ENCODE results near the gene PRXL2B. TPM values are rescaled to one million over a fixed set of nuclear protein-coding genes. Genes with fewer than 3 reads are reported as not detected.

Gene PRXL2B
- total and polyA plus RNA-seq, 12 donors, result 16.9 to 64.0 (median 30.2) TPM

GRCh38 chr1:2591233-2591580 lies 4.6 kb downstream of the PRXL2B start:
- Histone ChIP-seq H3K36me3 (replicated peaks in 1 of 2) (no peaks in the 10 kb centered on the region), H3K4me3 (no peak overlapping the region), H3K27me3 (no peaks in the 10 kb centered on the region), H3K4me1 (replicated peaks in 1 of 2) (peaks cover 13 to 25% of the 10 kb centered on the region in 2 donors), H3K27ac (no peak overlapping the region), H3K9me3 (replicated peaks in 1 of 3) (no peaks in the 10 kb centered on the region)
- intact Hi-C loops (cut with DNase I), result loop anchor here in 1 of 2 donors (5.0 kb wide), 1 partner anchor 46 kb away; no protein-coding TSS in a partner anchor
- DNase-seq, result no peak
- TF ChIP-seq POLR2A (IDR thresholded peaks at IDR 0.05), result no peak
- no peak for TF ChIP-seq CTCF (IDR thresholded peaks at IDR 0.05)
- WGBS, 4 donors, result 86 to 91% (median 87%) methylated on average over 4 to 5 of the region's 5 CpGs

GRCh38 chr1:2591581-2592261 lies 5.1 kb downstream of the PRXL2B start:
- TF ChIP-seq CTCF (IDR thresholded peaks at IDR 0.05) (no peak), POLR2A (IDR thresholded peaks at IDR 0.05) (no peak)
- peak in 1 of 7 donors; percentile 5 for DNase-seq
- WGBS, 4 donors, result 88 to 100% (median 91%) methylated on average over 3 to 12 of the region's 12 CpGs
- Histone ChIP-seq H3K27me3 (no peaks in the 10 kb centered on the region), H3K4me3 (no peak overlapping the region), H3K9me3 (replicated peaks in 1 of 3) (no peaks in the 10 kb centered on the region), H3K27ac (no peak overlapping the region), H3K4me1 (replicated peaks in 1 of 2) (peaks cover 13 to 25% of the 10 kb centered on the region in 2 donors), H3K36me3 (replicated peaks in 1 of 2) (no peaks in the 10 kb centered on the region)
- intact Hi-C loops (cut with DNase I), result loop anchor here in 1 of 2 donors (5.0 kb wide), 1 partner anchor 46 kb away; no protein-coding TSS in a partner anchor

GRCh38 chr1:2592672-2593071 lies 6.1 kb downstream of the PRXL2B start:
- no peak for DNase-seq
- intact Hi-C loops (cut with DNase I), result loop anchor here in 1 of 2 donors (5.0 kb wide), 1 partner anchor 45 kb away; no protein-coding TSS in a partner anchor
- peaks cover 5 to 18% of the 10 kb centered on the region in 2 donors for H3K4me1 ChIP-seq (replicated peaks in 1 of 2)
- no peaks in the 10 kb centered on the region for H3K9me3 ChIP-seq (replicated peaks in 1 of 3)
- no peaks in the 10 kb centered on the region for H3K27me3 ChIP-seq
- H3K36me3 ChIP-seq (replicated peaks in 1 of 2), result no peaks in the 10 kb centered on the region
- TF ChIP-seq POLR2A (IDR thresholded peaks at IDR 0.05) (no peak), CTCF (IDR thresholded peaks at IDR 0.05) (no peak)
- WGBS, 4 donors, result 57 to 85% (median 59%) methylated on average over 10 to 15 of the region's 15 CpGs; no CpG with 5 or more reads in 1 of the 4 donors
- H3K4me3 ChIP-seq, result no peak overlapping the region
- H3K27ac ChIP-seq, result no peak overlapping the region

GRCh38 chr1:2593251-2593878 lies 6.8 kb downstream of the PRXL2B start:
- H3K4me3 ChIP-seq, result peak overlapping the region in 1 of 4 donors; percentile 31
- H3K4me1 ChIP-seq (replicated peaks in 1 of 2), result peaks cover 5 to 13% of the 10 kb centered on the region in 2 donors
- H3K36me3 ChIP-seq (replicated peaks in 1 of 2), result no peaks in the 10 kb centered on the region
- DNase-seq, result peak in 1 of 7 donors; percentile 11
- no peaks in the 10 kb centered on the region for H3K27me3 ChIP-seq
- intact Hi-C loops (cut with DNase I), result loop anchor here in 1 of 2 donors (5.0 kb wide), 1 partner anchor 44 kb away; no protein-coding TSS in a partner anchor
- no peak overlapping the region for H3K27ac ChIP-seq
- TF ChIP-seq CTCF (IDR thresholded peaks at IDR 0.05) (no peak), POLR2A (IDR thresholded peaks at IDR 0.05) (no peak)
- H3K9me3 ChIP-seq (replicated peaks in 1 of 3), result no peaks in the 10 kb centered on the region
- WGBS, 4 donors, result 36 to 59% (median 56%) methylated on average over 16 to 26 of the region's 26 CpGs

Measured in adrenal gland (tissue), 12 donors.